Fibroblast of lung (primary cell): ENCODE data around the gene TMEM115.

Experiments used
- EZH2 ChIP-seq: IDR thresholded peaks from 2 replicates; pipeline ENCODE4 v1.5.1; 2012; ENCODE audit warnings: low read length, control low read depth, mild to moderate bottlenecking; ENCODE audit errors: missing control alignments
- TF ChIP-seq, protein P1 (sequence below), 2 donors: IDR thresholded peaks in 1 of 2; conservative IDR thresholded peaks in 1 of 2; 1 replicate in 1 of 2; 2 replicates in 1 of 2; pipeline ENCODE4 v1.5.1; 2011 to 2012; ENCODE audit warnings: low read length in 2 of 2, control low read depth in 1 of 2, inconsistent platforms in 1 of 2, low read depth in 1 of 2, mild to moderate bottlenecking in 1 of 2

DNA sequence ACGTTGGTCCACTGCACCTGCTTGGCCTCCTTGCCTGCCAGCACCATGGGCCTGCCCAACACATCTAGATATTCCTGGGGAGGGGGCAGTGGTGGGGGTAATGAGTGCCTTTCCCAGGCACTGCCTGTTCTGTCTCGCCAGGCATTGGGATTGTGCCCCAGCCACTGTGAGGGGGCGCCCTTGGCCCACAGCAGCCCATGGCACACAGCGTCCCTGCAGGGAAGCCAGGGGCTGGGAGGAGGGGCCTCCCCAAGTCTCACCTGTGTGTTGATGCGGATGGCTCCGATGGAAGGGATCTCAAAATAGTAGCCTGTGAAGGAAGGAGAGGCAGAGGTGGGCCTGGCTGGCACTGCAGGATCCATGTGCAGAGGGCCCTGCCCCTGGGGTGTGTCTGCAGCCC is 18.7 kb upstream of the TMEM115 start:
- TF ChIP-seq, protein P1, sequence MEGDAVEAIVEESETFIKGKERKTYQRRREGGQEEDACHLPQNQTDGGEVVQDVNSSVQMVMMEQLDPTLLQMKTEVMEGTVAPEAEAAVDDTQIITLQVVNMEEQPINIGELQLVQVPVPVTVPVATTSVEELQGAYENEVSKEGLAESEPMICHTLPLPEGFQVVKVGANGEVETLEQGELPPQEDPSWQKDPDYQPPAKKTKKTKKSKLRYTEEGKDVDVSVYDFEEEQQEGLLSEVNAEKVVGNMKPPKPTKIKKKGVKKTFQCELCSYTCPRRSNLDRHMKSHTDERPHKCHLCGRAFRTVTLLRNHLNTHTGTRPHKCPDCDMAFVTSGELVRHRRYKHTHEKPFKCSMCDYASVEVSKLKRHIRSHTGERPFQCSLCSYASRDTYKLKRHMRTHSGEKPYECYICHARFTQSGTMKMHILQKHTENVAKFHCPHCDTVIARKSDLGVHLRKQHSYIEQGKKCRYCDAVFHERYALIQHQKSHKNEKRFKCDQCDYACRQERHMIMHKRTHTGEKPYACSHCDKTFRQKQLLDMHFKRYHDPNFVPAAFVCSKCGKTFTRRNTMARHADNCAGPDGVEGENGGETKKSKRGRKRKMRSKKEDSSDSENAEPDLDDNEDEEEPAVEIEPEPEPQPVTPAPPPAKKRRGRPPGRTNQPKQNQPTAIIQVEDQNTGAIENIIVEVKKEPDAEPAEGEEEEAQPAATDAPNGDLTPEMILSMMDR (conservative IDR thresholded peaks at IDR 0.05 in 1 of 2, IDR thresholded peaks at IDR 0.05 in 1 of 2; ENCODE audit: low read depth in 1 of 2, low read length in 2 of 2): no peak
- TF ChIP-seq EZH2: no peak
